Measurements from ENCODE around the gene MRLN.
"Not testable (repeated sequence)": the region's sequence is repeated elsewhere in the genome, so short reads cannot be mapped to it uniquely, and the experiment has no call there.

MRLN gene

GRCh38 chr10:59753267-59753666 lies at the start of gene MRLN:
MRLN (minus strand) TSS chr10:59753455.
- DNase-seq, result no peak

GRCh38 chr10:59801171-59801570 lies 47.9 kb upstream of the MRLN start:
- DNase-seq, result no peak

GRCh38 chr10:59799421-59799820 lies 46.2 kb upstream of the MRLN start:
- no peak for DNase-seq

- no peak for DNase-seq
Measured at GRCh38 chr10:59793919-59794318, 40.7 kb upstream of the MRLN start.

DNA sequence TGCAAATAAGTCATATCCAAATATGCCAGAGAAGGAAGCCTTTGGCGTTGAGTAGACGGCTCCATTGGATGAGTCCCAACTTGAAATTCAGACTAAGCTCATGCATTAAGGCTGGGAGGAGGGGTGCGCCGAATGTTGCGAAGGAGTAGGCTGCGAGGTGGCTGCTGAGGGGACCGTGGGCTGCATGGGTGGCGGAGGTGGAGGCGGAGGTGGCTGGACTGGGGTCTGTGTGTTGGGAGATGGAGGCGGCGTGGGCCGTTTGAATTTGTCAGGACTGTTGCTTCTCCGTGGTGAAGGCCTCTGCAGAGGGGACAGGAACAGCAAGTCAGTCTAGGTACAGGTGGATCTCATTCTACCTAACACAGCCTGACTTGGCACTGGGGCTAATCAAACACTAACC lies 39.6 kb upstream of the MRLN start:
- DNase-seq, result no peak

DNA sequence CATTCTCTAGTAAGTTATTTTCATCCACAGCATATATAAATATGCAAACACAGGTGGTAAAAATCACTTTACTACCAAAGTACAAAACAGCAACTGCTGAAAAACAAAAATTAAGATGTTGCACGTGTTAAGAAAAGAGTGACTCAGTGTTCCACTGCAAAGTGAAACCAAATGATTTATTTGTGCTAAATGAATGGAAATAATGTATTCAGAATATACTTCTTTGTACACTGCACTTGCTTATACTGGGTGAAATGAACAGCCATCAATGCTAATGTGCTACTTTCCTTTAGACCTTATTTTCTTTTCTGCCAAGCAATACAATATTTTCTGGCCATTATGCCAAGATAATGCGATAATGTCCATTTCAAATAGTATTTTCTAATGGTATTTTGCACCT lies 38.3 kb upstream of the MRLN start:
- no peak for DNase-seq

GRCh38 chr10:59790080-59790479 lies 36.8 kb upstream of the MRLN start:
- not testable (repeated sequence) for DNase-seq

DNA sequence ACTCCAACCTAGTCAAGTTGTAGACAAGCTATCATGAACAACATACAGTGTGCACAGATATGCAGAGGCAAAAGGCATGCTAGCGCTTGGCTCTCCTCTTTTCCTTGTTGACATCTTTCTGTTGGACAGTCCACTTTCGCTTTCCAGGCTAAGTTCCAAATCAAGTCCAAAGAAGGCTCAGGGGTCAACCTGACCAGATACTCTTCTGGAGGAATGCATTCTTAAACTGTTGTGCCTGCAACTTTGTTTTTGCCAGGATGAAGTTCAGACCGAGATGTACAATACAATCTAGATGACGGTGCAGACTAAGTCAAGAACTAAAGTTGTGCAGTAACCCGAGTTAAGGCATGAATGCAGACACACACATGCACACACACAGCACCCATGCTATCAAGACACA lies 35.7 kb upstream of the MRLN start:
- not testable (repeated sequence) for DNase-seq

DNA sequence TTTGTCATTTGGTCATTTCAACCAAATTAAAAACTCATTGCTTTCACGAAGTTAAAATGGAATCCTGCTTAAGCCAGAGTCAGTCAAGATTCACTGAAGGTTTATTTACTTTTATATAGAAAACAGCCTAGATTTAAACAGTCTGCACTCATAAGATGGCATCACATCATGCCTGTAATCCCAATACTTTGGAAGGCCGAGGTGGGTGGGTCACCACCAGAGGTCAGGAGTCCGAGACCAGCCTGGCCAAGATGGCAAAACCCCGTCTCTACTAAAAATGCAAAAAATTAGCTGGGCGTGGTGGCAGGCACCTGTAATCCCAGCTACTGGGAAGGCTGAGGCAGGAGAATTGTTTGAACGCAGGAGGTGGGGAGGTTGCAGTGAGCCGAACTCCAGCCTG lies 33.8 kb upstream of the MRLN start:
- DNase-seq, result not testable (repeated sequence)

DNA sequence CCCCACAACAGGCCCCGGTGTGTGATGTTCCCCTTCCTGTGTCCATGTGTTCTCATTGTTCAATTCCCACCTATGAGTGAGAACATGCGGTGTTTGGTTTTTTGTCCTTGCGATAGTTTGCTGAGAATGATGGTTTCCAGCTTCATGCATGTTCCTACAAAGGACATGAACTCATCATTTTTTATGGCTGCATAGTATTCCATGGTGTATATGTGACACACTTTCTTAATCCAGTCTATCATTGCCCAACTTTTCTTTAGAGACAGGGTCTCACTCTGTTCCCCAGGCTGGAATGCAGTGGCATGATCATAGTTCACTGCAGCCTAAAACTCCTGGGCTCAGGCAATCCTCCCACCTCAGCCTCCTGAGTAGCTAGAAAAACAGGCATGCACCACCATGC lies 32.2 kb upstream of the MRLN start:
- DNase-seq, result not testable (repeated sequence)

DNA sequence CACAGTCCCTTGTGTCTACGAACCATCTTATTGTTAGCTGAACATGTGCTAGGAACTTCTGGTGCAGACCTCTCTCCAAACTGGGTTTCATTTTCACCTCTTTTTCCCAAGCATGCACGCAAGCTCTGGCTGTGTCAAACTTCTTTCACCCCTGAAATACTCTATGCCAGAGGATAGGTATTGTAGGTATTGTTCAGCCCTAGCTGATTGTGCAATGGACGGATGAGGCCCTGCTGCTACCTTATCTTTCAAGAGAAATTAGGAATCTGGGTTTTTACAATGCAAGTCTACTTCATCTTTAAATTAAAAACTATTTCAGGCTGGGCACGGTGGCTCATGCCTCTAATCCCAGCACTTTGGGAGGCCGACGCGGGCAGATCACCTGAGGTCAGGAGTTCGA lies 28.3 kb upstream of the MRLN start:
- DNase-seq, result no peak

DNA sequence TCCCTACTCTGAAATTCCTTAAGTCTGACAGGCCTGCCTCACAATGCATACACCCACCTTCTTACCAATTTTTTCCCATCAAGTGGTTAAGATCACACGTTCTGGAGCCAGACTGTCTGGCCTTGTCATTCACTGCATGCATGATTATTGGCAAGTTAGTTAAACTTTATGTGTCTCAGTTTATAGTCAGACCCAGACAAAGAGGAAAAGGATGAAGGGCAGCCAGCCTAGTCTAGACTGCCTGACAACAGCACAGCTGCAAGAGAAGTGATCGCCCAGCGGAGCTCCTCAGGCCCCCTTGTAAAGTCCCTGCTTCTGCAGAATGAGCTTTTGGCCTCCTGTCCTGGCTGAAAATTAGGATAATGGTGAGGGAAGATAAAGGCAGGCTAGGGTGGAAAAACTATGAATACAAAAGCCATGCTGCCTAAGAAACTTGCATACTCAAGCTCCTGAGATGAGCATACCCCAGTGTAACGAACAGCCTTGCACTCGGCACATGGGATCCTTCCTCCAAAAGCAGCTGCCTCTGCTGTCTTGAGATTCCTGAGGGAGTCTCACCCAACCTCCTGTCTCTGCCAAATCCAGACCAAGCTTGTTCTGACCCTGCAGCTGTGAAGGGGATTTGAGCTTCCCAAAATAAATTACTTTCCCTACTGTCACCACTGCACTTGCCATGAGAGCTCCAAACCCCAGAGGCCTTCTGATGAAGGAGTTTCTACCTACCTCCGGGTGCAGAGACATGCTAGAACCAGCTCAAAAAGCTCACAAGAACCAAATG lies 26.7 kb upstream of the MRLN start:
- no peak for DNase-seq

DNA sequence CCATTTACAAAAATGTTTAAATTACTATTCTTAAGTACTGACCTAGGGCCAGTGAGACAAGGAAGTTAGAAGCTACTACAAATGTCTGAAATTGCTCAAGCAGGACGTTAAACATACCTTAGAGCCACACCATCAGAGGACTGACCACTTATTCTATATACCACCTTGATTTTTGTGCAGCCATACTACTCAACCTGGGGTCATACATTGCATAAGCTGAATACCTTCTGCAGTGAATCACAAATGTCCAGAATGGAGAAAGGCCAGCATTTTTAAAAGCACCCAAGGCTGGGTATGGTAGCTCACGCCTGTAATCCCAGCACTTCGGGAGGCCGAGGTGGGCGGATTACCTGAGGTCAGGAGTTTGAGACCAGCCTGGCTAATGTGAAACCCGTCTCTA lies 21.2 kb upstream of the MRLN start:
- DNase-seq, result no peak

DNA sequence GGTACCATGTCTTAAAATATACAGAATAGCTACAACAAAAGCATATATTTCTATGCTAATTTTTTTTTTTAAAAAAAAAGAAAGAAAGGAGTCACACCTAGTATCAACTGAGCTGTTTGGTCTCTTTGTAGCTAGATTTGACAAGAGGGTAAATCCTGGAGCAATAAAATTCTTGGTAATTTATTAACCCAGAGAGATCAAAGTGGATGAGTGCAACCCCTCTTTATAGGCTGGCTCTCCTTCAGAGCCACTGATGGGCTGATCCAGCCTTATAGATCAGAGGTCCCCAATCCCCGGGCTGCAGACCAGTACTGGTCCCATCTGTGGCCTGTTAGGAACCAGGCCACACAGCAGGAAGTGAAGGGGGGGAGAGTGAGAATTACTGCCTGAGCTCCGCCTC lies 19.8 kb upstream of the MRLN start:
- no peak for DNase-seq

DNA sequence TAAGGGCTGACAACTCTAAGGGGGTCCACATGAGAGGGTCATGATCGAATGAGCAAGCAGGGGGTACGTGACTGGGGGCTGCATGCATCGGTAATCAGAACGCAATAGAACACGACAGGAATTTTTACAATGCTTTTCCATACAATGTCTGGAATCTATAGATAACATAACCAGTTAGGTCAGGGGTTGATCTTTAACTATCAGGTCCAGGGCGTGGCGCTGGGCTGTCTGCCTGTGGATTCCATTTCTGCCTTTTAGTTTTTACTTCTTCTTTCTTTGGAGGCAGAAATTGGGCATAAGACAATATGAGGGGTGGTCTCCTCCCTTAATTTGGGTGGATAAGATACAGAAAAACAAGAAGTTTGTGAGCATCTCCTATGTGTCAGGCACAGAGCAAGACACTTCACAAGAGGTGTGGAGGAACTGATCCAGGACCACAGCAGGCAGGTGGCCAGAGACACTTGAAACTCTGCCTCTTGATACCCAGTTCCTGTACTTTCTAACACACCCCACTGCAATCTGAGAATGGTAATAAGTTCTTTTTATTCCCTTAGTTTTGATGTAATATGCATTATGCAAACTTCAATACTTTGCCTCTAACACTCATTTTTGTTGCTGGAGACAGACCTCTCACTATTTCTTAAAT lies 18.0 kb upstream of the MRLN start:
- no peak for DNase-seq

DNA sequence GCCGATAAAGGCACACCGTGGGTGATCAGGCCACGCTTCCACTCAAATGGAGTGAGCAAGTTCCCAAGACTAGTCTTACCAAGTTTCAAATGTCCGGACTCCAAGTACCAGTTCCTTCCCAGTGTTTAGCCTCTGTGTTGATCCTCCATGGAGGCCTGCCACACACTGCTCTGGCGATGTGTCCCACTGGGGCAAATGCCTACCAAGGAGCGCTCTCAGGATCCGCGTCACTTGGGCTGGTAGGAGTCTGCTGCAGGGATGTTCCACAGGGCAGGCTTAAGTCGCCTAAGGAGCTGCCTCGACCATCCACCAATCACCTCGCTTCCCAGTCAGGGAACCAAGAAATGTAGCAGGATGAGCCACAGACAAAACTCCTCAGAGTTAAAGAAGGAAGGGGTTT lies 17.4 kb upstream of the MRLN start:
- DNase-seq, result no peak

- no peak for DNase-seq
Measured at GRCh38 chr10:59762505-59762904, 9.2 kb upstream of the MRLN start.

GRCh38 chr10:59757966-59758365 lies 4.7 kb upstream of the MRLN start:
- no peak for DNase-seq

- DNase-seq, result no peak
Measured at GRCh38 chr10:59754951-59755350, 1.7 kb upstream of the MRLN start.

DNA sequence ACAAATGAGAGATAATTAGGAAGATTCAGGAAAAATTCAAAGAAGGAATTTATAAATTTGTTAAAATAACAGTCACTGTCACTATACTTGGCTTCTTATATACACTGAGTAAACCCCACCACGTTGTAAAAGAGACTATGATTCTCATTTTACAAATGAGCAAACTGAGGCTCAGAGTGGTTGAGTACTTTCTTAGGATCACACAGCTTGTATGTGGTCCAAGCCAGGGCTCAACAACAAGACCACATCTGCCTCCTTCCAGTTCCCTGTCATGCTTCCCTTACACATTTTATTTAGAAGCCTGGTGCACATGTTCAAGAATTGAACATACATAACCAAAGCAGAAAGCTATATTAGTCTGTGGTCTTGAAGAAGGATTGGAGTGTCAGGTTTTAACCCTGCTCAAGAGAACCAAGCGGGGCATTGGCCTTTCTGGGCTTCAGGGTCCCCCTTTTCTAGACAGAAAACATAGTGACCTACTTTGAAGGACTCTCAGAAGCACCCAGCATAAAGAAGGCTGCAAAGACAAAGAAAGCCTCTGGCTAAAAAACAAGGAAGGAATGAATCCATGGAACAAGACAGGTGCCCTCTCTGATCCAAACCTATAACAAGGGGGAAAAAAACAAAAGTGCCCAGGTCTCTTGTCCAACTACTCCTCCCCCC lies 846 bp downstream of the MRLN start:
- no peak for DNase-seq

GRCh38 chr10:59750155-59750945 lies 2.9 kb downstream of the MRLN start:
- no peak for DNase-seq

DNA sequence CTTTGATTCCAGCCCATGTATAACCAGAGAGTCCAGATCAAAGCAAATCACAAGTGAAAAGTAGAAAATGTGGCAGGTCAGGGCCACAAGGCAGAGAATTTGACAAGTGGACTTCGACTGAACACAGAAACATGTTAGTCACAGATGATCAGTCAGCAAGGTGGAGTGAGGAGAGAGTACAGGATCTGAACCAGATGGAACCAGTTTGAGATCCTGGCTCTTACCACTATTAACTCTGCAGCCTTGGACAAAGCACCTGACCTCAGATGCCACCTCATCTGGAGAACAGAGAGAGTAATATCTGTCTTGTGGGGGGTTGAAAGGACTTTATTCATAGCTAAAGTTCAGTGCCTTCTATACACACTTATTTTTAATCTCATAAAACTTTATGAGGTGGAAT lies 4.4 kb downstream of the MRLN start:
- DNase-seq, result no peak

DNA sequence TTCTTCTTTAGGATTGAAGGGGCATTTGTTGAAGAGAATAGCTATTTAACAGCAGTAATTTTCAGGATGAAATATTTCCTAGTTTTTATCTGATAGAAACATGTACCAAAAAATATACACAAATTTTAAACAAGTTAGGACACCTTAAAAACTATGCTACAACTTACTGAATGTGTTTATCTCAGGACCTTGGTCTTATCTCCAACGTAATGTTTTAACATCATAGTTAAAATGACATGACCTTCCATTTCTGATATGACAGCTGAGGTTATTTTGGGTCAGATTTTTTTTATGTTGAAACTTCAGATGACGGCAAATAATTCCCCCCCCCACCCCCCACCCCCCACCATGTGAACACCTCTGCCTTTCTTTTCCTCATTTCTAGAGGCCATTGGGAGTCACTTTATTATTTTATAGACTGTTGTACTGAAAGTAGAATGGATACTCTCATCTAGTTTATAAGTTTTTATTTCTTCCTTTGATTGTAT lies 8.0 kb downstream of the MRLN start:
- no peak for DNase-seq
